Effector memory CD8-positive, alpha-beta T cell (primary cell): ENCODE measurements around the gene DSG4.
"Not testable (repeated sequence)": the region's sequence is repeated elsewhere in the genome, so short reads cannot be mapped to it uniquely, and the experiment has no call there.

Experiments
- ATAC-seq: fragments of 150-1000 bp; cut with Tn5 transposase; replicated peaks from 2 replicates; pipeline ENCODE4 v1.10.0; 2021; ENCODE audit warnings: mild to moderate bottlenecking, moderate library complexity
- DNase-seq, 3 experiments: peaks; one replicate each; pipeline ENCODE4 v3.0.0; 2021
- H3K27ac Mint-ChIP-seq, 2 donors: one replicate each; pipeline ENCODE4 v1.8.0; 2022; ENCODE audit warnings: mild to moderate bottlenecking in 2 of 2, mixed read lengths in 2 of 2, moderate library complexity in 2 of 2
- H3K27me3 Mint-ChIP-seq, 2 donors: one replicate each; pipeline ENCODE4 v1.8.0; 2022; ENCODE audit warnings: mixed read lengths in 2 of 2
- H3K36me3 Mint-ChIP-seq: one replicate; pipeline ENCODE4 v1.8.0; 2022; ENCODE audit warnings: mild to moderate bottlenecking, moderate library complexity, mixed read lengths; ENCODE audit not compliant: insufficient read depth
- H3K4me1 Mint-ChIP-seq, 2 donors: one replicate each; pipeline ENCODE4 v1.8.0; 2022; ENCODE audit warnings: low read depth in 2 of 2, mixed read lengths in 2 of 2
- H3K4me3 Mint-ChIP-seq, 2 donors: one replicate each; pipeline ENCODE4 v1.8.0; 2022; ENCODE audit warnings: mild to moderate bottlenecking in 2 of 2, mixed read lengths in 2 of 2, moderate library complexity in 2 of 2
- H3K9me3 Mint-ChIP-seq, 2 donors: one replicate each; pipeline ENCODE4 v1.8.0; 2022; ENCODE audit warnings: mixed read lengths in 2 of 2
- total RNA-seq, 9 experiments: gene quantifications; one replicate each; lab custom pipeline; 2026; lab: John Stamatoyannopoulos, UW

The DSG4 gene
- total RNA-seq, result 0 to 0.07 (median 0) reads per million in 9 experiments

- Mint-ChIP-seq H3K4me3 (no peak within 1 kb of the TSS), H3K27ac (no peak within 1 kb of the TSS), H3K27me3 (no peaks in the 10 kb centered on the region), H3K9me3 (peaks cover 0 to 6% of the 10 kb centered on the region in 2 donors), H3K4me1 (no peaks in the 10 kb centered on the region), H3K36me3 (no peaks in the 10 kb centered on the region)
- ATAC-seq (no peak), DNase-seq (no peak)
Observed at GRCh38 chr18:31376477-31376876, at the start of gene DSG4. DSG4 (plus strand) TSS chr18:31376777; CDS start chr18:31376912, 135 bp downstream.

GRCh38 chr18:31329787-31330438 lies 46.7 kb upstream of the DSG4 start:
- no peak for ATAC-seq
- Mint-ChIP-seq H3K9me3 (peaks cover under 1 to 7% of the 10 kb centered on the region in 2 donors), H3K27me3 (no peaks in the 10 kb centered on the region), H3K27ac (no peak overlapping the region), H3K4me3 (no peak overlapping the region), H3K36me3 (no peaks in the 10 kb centered on the region), H3K4me1 (no peaks in the 10 kb centered on the region)
- DNase-seq, result no peak

GRCh38 chr18:31343454-31343853 lies 33.1 kb upstream of the DSG4 start:
- H3K4me1 Mint-ChIP-seq, result no peaks in the 10 kb centered on the region
- DNase-seq (no peak), ATAC-seq (no peak)
- H3K27me3 Mint-ChIP-seq, result no peaks in the 10 kb centered on the region
- H3K36me3 Mint-ChIP-seq, result no peaks in the 10 kb centered on the region
- H3K4me3 Mint-ChIP-seq, result no peak overlapping the region
- no peak overlapping the region for H3K27ac Mint-ChIP-seq
- peaks cover 7 to 9% of the 10 kb centered on the region in 2 donors for H3K9me3 Mint-ChIP-seq

- not testable (repeated sequence) for DNase-seq, H3K4me1 Mint-ChIP-seq, H3K27me3 Mint-ChIP-seq, H3K36me3 Mint-ChIP-seq, ATAC-seq, H3K27ac Mint-ChIP-seq, H3K9me3 Mint-ChIP-seq, H3K4me3 Mint-ChIP-seq
Observed at GRCh38 chr18:31353336-31353735, 23.2 kb upstream of the DSG4 start.

- H3K4me3 Mint-ChIP-seq, result no peak overlapping the region
- H3K4me1 Mint-ChIP-seq, result no peaks in the 10 kb centered on the region
- no peak for ATAC-seq
- H3K9me3 Mint-ChIP-seq, result peaks cover 0 to 2% of the 10 kb centered on the region in 2 donors
- DNase-seq, result no peak
- H3K27ac Mint-ChIP-seq, result no peak overlapping the region
- H3K36me3 Mint-ChIP-seq, result no peaks in the 10 kb centered on the region
- no peaks in the 10 kb centered on the region for H3K27me3 Mint-ChIP-seq
Observed at GRCh38 chr18:31354990-31355389, 21.6 kb upstream of the DSG4 start.

- no peaks in the 10 kb centered on the region for H3K4me1 Mint-ChIP-seq
- no peak for DNase-seq
- ATAC-seq, result no peak
- H3K36me3 Mint-ChIP-seq, result no peaks in the 10 kb centered on the region
- no peak overlapping the region for H3K4me3 Mint-ChIP-seq
- H3K27ac Mint-ChIP-seq, result no peak overlapping the region
- H3K27me3 Mint-ChIP-seq, result no peaks in the 10 kb centered on the region
- H3K9me3 Mint-ChIP-seq, result peaks cover 0 to 2% of the 10 kb centered on the region in 2 donors
Observed at GRCh38 chr18:31356025-31356424, 20.6 kb upstream of the DSG4 start.

- no peak overlapping the region for H3K4me3 Mint-ChIP-seq
Observed at GRCh38 chr18:31364190-31364589, 12.4 kb upstream of the DSG4 start.

GRCh38 chr18:31369478-31369877 lies 7.1 kb upstream of the DSG4 start:
- Mint-ChIP-seq H3K27me3 (no peaks in the 10 kb centered on the region), H3K4me1 (no peaks in the 10 kb centered on the region), H3K4me3 (no peak overlapping the region), H3K36me3 (no peaks in the 10 kb centered on the region), H3K9me3 (peaks cover 0 to 2% of the 10 kb centered on the region in 2 donors), H3K27ac (no peak overlapping the region)
- DNase-seq (no peak), ATAC-seq (no peak)

More at GRCh38 chr18:31364190-31364589, 12.4 kb upstream of the DSG4 start:
- peaks cover 8 to 9% of the 10 kb centered on the region in 2 donors for H3K9me3 Mint-ChIP-seq
- no peak for ATAC-seq
- H3K27ac Mint-ChIP-seq, result no peak overlapping the region
- H3K27me3 Mint-ChIP-seq, result no peaks in the 10 kb centered on the region
- H3K4me1 Mint-ChIP-seq, result no peaks in the 10 kb centered on the region
- H3K36me3 Mint-ChIP-seq, result no peaks in the 10 kb centered on the region
- no peak for DNase-seq

GRCh38 chr18:31371989-31372388 lies 4.6 kb upstream of the DSG4 start:
- Mint-ChIP-seq H3K4me3 (no peak overlapping the region), H3K9me3 (peaks cover 0 to 3% of the 10 kb centered on the region in 2 donors), H3K27ac (no peak overlapping the region), H3K27me3 (no peaks in the 10 kb centered on the region), H3K4me1 (no peaks in the 10 kb centered on the region), H3K36me3 (no peaks in the 10 kb centered on the region)
- no peak for ATAC-seq
- no peak for DNase-seq

- ATAC-seq (no peak), DNase-seq (no peak)
- Mint-ChIP-seq H3K27ac (no peak overlapping the region), H3K27me3 (no peaks in the 10 kb centered on the region), H3K4me3 (no peak overlapping the region), H3K36me3 (no peaks in the 10 kb centered on the region), H3K9me3 (peaks cover 0 to 5% of the 10 kb centered on the region in 2 donors), H3K4me1 (no peaks in the 10 kb centered on the region)
Observed at GRCh38 chr18:31373641-31374040, 2.9 kb upstream of the DSG4 start.

- Mint-ChIP-seq H3K9me3 (peaks cover 0 to 3% of the 10 kb centered on the region in 2 donors), H3K4me3 (no peak overlapping the region), H3K27me3 (no peaks in the 10 kb centered on the region), H3K27ac (no peak overlapping the region), H3K4me1 (no peaks in the 10 kb centered on the region), H3K36me3 (peaks cover 3% of the 10 kb centered on the region)
- ATAC-seq, result no peak
- no peak for DNase-seq
Observed at GRCh38 chr18:31380912-31381311, 4.3 kb downstream of the DSG4 start.

- Mint-ChIP-seq H3K36me3 (peaks cover 3% of the 10 kb centered on the region), H3K4me3 (no peak overlapping the region), H3K4me1 (no peaks in the 10 kb centered on the region), H3K27ac (no peak overlapping the region), H3K27me3 (no peaks in the 10 kb centered on the region), H3K9me3 (peaks cover 0 to 3% of the 10 kb centered on the region in 2 donors)
- ATAC-seq, result no peak
- DNase-seq, result no peak
Observed at GRCh38 chr18:31382107-31382506, 5.5 kb downstream of the DSG4 start.

GRCh38 chr18:31386741-31387140 lies 10.2 kb downstream of the DSG4 start:
- Mint-ChIP-seq H3K27me3 (no peaks in the 10 kb centered on the region), H3K4me3 (no peak overlapping the region), H3K9me3 (no peaks in the 10 kb centered on the region), H3K4me1 (no peaks in the 10 kb centered on the region), H3K27ac (no peak overlapping the region), H3K36me3 (no peaks in the 10 kb centered on the region)
- ATAC-seq, result no peak
- no peak for DNase-seq

GRCh38 chr18:31393286-31393685 lies 16.7 kb downstream of the DSG4 start:
- H3K27me3 Mint-ChIP-seq, result no peaks in the 10 kb centered on the region
- DNase-seq (no peak), ATAC-seq (no peak)
- H3K4me3 Mint-ChIP-seq, result no peak overlapping the region
- no peaks in the 10 kb centered on the region for H3K9me3 Mint-ChIP-seq
- H3K27ac Mint-ChIP-seq, result no peak overlapping the region
- H3K36me3 Mint-ChIP-seq, result no peaks in the 10 kb centered on the region
- no peaks in the 10 kb centered on the region for H3K4me1 Mint-ChIP-seq
